BE2C (cell line): ENCODE data around the gene RALGPS1. TPM values are rescaled to one million over a fixed set of nuclear protein-coding genes. Genes with fewer than 3 reads are reported as not detected.
A peak's percentile ranks its signal among the peaks of the same experiment; 100 is the strongest.

Experiments used
- DNase-seq: peaks from one replicate; pipeline ENCODE4 v3.0.0-alpha.2; 2020
- H3K27me3 ChIP-seq: fragments of 250-450 bp; sonication (Bioruptor Pico); 2 replicates; pipeline ENCODE4 v1.5.1; 2020; ENCODE audit warnings: mild to moderate bottlenecking
- H3K36me3 ChIP-seq: fragments of 250-450 bp; sonication (Bioruptor Pico); 2 replicates; pipeline ENCODE4 v1.5.1; 2020; ENCODE audit warnings: mild to moderate bottlenecking
- H3K4me1 ChIP-seq: fragments of 250-450 bp; sonication (Bioruptor Pico); 2 replicates; pipeline ENCODE4 v1.5.1; 2020
- H3K4me3 ChIP-seq: 2 replicates; pipeline ENCODE4 v1.5.1; 2011; ENCODE audit warnings: low read depth, low read length
- H3K9me3 ChIP-seq: fragments of 250-450 bp; sonication (Bioruptor Pico); 2 replicates; pipeline ENCODE4 v1.5.1; 2020
- CTCF ChIP-seq: IDR thresholded peaks from 2 replicates; pipeline ENCODE4 v1.5.1; 2012; ENCODE audit warnings: mild to moderate bottlenecking, low read depth, low read length
- polyA plus RNA-seq: library from polyadenylated mRNA; unstranded; fragments of >200 nt; gene quantifications from one replicate; pipeline ENCODE4 v1.2.1, GENCODE V29; 2012; ENCODE audit warnings: low read depth, missing spikeins; ENCODE audit not compliant: insufficient read length, insufficient read depth

Gene RALGPS1, protein sequence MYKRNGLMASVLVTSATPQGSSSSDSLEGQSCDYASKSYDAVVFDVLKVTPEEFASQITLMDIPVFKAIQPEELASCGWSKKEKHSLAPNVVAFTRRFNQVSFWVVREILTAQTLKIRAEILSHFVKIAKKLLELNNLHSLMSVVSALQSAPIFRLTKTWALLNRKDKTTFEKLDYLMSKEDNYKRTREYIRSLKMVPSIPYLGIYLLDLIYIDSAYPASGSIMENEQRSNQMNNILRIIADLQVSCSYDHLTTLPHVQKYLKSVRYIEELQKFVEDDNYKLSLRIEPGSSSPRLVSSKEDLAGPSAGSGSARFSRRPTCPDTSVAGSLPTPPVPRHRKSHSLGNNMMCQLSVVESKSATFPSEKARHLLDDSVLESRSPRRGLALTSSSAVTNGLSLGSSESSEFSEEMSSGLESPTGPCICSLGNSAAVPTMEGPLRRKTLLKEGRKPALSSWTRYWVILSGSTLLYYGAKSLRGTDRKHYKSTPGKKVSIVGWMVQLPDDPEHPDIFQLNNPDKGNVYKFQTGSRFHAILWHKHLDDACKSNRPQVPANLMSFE
- 9.3 TPM for polyA plus RNA-seq

- no peak for TF ChIP-seq CTCF
- Histone ChIP-seq H3K4me3 (peak within 1 kb of the TSS; percentile 45), H3K36me3 (no peaks in the 10 kb centered on the region), H3K9me3 (no peaks in the 10 kb centered on the region), H3K27me3 (peaks cover 3% of the 10 kb centered on the region; the same call in 1 of the 2 replicates), H3K4me1 (no peaks in the 10 kb centered on the region; the same call in 1 of the 2 replicates)
- peak; percentile 99 for DNase-seq
Observed at GRCh38 chr9:126914458-126915280, at the start of gene RALGPS1. Gene RALGPS1, plus strand, starts transcription at chr9:126914782. Its CDS starts 47,508 bp downstream, at chr9:126962290.

GRCh38 chr9:126869368-126869767, 45.2 kb upstream of the RALGPS1 start:
- no peak for TF ChIP-seq CTCF
- no peaks in the 10 kb centered on the region for H3K4me1 ChIP-seq
- H3K27me3 ChIP-seq, result no peaks in the 10 kb centered on the region
- H3K36me3 ChIP-seq, result peaks cover 7% of the 10 kb centered on the region
- no peak overlapping the region for H3K4me3 ChIP-seq
- H3K9me3 ChIP-seq, result no peaks in the 10 kb centered on the region
- no peak for DNase-seq

- TF ChIP-seq CTCF, result no peak
- Histone ChIP-seq H3K4me3 (no peak overlapping the region), H3K27me3 (no peaks in the 10 kb centered on the region), H3K4me1 (no peaks in the 10 kb centered on the region), H3K36me3 (peaks cover 4% of the 10 kb centered on the region; the same call in 1 of the 2 replicates), H3K9me3 (no peaks in the 10 kb centered on the region)
- DNase-seq, result no peak
Observed at GRCh38 chr9:126872516-126872915, 42.1 kb upstream of the RALGPS1 start.

- Histone ChIP-seq H3K27me3 (no peaks in the 10 kb centered on the region), H3K4me3 (no peak overlapping the region), H3K9me3 (no peaks in the 10 kb centered on the region), H3K36me3 (peaks cover 5% of the 10 kb centered on the region), H3K4me1 (no peaks in the 10 kb centered on the region)
- TF ChIP-seq CTCF, result no peak
- DNase-seq, result no peak
Observed at GRCh38 chr9:126874546-126875314, 39.9 kb upstream of the RALGPS1 start.

DNA sequence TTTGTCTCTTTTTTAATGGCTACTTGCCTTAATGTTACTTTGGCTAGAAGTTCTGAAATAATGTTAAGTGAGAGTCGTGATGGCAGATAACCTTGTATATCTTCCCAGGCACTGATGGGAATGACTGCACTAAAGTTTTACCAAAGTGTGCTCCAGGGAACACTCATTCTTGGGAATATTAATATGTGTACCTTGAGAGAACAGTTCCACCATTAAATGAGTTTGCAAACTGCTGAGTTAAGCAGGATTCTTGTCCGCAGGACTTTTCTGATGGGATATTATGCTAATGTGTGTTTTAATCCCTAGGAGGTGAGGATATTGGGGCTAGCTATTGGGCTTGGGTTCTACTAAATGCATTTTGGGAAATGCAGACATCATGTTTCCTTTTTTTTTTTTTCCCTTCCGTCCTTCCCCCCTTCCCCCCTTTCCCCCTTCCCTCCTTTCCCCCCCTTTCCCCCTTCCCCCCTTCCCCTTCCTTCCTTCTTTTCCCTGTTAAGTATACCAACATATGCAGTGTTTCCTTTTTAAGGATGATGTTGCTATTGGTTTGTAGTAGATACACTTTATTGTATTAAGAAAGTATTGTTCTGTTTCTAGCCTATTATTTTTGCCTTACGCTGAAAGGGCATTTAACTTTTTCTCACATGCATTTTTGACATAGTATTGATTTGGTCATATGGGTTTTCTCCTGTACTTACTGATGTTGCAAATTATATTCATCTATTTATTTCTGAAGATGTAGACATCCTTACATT, 38.6 kb upstream of the RALGPS1 start:
- TF ChIP-seq CTCF, result no peak
- no peak overlapping the region for H3K4me3 ChIP-seq
- H3K27me3 ChIP-seq, result no peaks in the 10 kb centered on the region
- DNase-seq, result no peak
- H3K9me3 ChIP-seq, result no peaks in the 10 kb centered on the region
- H3K4me1 ChIP-seq, result no peaks in the 10 kb centered on the region
- H3K36me3 ChIP-seq, result peaks cover 14% of the 10 kb centered on the region
